GM18868 (cell line): Measurements from ENCODE around the gene OR2H2.

Experiments used
- ATAC-seq: cut with Tn5 transposase; IDR thresholded peaks from one replicate; pipeline ENCODE4 v1.9.1; 2021; ENCODE audit warnings: mild to moderate bottlenecking, moderate library complexity; ENCODE audit not compliant: unreplicated experiment

The OR2H2 gene

GRCh38 chr6:29584821-29585220 is at the start of gene OR2H2:
Gene OR2H2, plus strand, starts transcription at chr6:29585121. Its CDS starts 2,824 bp downstream, at chr6:29587945.
- no peak for ATAC-seq

GRCh38 chr6:29537714-29538403 is 47.1 kb upstream of the OR2H2 start:
- no peak for ATAC-seq

- ATAC-seq = no peak
Measured at GRCh38 chr6:29547573-29547972, 37.3 kb upstream of the OR2H2 start.

- peak; percentile 94 for ATAC-seq
Measured at GRCh38 chr6:29552512-29553051, 32.3 kb upstream of the OR2H2 start.

- peak; percentile 37 for ATAC-seq
Measured at GRCh38 chr6:29553268-29554057, 31.5 kb upstream of the OR2H2 start.

- no peak for ATAC-seq
Measured at GRCh38 chr6:29554764-29555163, 30.2 kb upstream of the OR2H2 start.

GRCh38 chr6:29557320-29557719 is 27.6 kb upstream of the OR2H2 start:
- no peak for ATAC-seq

- ATAC-seq = no peak
Measured at GRCh38 chr6:29558439-29559079, 26.4 kb upstream of the OR2H2 start.

- ATAC-seq = peak; percentile 52
Measured at GRCh38 chr6:29559524-29560287, 25.2 kb upstream of the OR2H2 start, which contains the start of gene UBD. Gene UBD, minus strand, starts transcription at chr6:29559732. Its CDS starts 31 bp downstream, at chr6:29559701.

- ATAC-seq = no peak
Measured at GRCh38 chr6:29561091-29561490, 23.8 kb upstream of the OR2H2 start.

- no peak for ATAC-seq
Measured at GRCh38 chr6:29561606-29562181, 23.2 kb upstream of the OR2H2 start.

- no peak for ATAC-seq
Measured at GRCh38 chr6:29563435-29563965, 21.4 kb upstream of the OR2H2 start.

GRCh38 chr6:29564875-29565274 is 20.0 kb upstream of the OR2H2 start:
- ATAC-seq = peak; percentile 88

- ATAC-seq = no peak
Measured at GRCh38 chr6:29566856-29567255, 18.1 kb upstream of the OR2H2 start.

- no peak for ATAC-seq
Measured at GRCh38 chr6:29567541-29567940, 17.4 kb upstream of the OR2H2 start.

GRCh38 chr6:29567991-29568390 is 16.9 kb upstream of the OR2H2 start:
- ATAC-seq = no peak

- ATAC-seq = no peak
Measured at GRCh38 chr6:29576056-29576455, 8.9 kb upstream of the OR2H2 start.

GRCh38 chr6:29577544-29577943 is 7.4 kb upstream of the OR2H2 start:
- ATAC-seq = no peak

GRCh38 chr6:29589423-29590048 is 4.6 kb downstream of the OR2H2 start:
- peak; percentile 53 for ATAC-seq
